HuH-7.5 (cell line): ENCODE data around the gene VWA8.

Source experiments
- DNase-seq: peaks from one replicate; pipeline ENCODE4 v3.0.0; 2011; ENCODE audit warnings: low spot score

VWA8 gene

DNA sequence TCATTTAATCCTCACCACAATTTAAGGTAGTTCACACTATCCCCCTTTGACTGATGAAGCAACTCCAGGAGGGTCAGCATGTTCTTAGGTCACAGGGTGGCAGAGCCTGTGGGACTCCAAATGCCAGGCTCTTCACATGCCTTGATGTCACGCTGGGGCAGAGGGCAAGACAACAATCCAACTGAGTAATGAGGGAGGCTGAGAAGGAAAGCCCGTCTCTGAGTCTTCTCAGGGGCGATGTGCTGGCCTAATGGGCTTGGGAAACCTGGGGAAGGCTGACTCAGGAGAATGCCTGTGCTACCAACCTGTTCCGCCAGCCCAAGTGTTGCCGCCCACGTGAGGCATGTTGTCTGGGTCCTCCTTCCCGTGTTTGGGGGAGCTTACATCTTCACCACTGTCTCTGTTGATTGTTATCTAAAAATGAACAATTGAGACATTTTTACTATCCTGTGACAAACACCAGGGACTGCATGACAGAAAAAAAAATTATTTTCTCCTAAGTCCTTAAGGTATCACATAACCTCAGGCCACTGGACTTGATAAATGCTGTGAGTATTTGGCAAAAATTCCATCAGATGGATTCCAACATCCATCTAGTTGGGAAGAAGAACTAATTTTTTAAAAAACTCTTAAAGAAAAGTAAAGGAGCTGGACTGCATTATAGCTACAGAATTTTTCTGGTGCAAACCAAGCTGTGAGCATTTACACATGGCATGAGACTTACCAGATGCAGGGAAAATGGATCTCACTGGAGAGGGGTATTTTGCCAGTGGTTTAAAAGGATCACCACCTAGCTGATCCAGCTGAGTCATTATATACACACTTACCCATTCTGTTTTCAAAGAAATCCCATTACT, 346.0 kb downstream of the VWA8 start:
- no peak for DNase-seq

DNA sequence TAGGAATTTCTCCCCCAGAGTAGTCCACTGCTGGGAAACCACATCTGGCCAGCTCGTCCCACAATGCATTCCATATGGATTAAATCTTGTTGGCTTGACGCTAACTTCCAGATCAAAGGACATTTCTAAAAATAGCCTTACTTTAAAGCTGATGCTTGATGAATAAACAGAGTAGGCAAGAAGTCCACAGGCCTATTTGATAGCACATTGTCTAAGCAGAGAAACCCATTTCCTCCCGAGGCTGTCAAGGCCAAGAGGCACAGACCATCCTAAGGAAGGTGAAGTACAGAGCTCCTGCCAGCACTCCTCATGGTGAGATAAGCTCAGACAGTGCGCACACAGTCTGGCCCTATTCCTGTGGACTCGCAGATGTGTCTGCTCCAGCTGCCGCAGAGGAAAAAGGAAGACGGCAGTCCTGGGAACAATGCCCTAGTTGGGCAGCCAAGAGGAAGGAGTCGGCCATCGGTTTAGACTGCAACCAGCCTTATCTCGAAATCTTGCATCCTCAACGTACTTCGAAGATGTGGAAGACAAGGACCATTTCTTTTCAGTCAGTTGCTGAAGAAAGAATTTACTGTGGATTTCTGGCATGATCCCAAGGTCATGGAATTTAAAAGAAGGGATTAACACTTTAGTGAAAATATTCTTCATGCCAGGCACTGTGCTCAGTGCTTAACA, 346.8 kb downstream of the VWA8 start:
- DNase-seq: no peak

DNA sequence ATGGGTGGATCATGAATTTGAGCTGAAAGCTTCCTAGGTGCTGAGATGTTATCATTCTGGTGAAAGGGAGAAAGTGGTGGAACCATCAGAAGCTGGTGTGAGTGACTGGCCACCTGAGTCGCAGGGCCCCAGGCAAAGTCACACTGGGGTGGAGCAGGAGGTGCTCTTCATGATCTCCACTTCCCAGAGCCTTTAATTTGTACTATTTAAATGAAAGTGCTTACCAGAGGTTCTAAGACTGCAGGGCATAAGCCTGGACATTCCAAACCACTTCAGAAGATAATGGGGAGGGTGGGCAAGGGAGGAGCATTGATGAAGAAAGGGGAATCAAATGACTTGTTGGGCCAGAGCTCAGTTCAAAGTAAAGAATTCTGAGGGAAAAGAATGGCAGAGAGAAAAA, 347.4 kb downstream of the VWA8 start:
- DNase-seq: no peak

DNA sequence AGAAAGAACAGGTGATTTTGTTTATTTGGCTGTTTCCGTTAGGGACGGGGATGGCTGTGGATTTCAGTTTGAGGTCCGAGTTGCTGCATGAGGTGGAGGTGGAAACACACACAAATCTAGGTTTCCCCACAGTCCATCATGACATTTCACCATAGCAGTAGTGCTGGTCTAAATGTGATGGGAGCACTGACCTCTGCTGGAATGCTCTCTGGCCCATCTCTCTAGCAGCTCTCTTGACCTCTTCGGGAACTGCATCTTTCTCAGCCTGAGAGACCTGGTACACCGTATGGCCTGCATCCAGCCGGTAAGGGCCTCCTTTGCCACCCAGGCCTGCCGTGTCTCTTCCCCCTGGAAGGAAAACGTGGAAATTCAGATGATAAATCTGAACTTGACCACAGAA, 349.5 kb downstream of the VWA8 start:
- DNase-seq: no peak

DNA sequence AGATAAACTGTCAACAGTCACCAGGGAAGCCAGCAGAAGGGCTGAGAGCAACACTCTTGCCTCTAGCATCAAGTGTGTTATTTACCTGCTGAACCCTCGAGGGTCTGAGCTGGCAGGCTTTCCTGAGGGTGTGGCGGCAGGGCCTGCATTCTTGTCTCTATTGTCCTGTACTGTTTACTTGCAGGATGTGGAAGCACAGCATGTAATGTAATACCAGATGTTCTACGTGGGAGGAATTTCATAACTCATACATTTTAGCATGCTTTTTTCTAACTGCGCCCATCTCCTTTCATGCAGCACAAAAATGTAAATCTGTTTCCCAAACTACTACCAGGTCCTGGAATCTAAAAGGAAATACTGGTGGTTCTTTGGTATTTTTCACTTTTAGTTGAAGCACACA, 350.5 kb downstream of the VWA8 start:
- no peak for DNase-seq

DNA sequence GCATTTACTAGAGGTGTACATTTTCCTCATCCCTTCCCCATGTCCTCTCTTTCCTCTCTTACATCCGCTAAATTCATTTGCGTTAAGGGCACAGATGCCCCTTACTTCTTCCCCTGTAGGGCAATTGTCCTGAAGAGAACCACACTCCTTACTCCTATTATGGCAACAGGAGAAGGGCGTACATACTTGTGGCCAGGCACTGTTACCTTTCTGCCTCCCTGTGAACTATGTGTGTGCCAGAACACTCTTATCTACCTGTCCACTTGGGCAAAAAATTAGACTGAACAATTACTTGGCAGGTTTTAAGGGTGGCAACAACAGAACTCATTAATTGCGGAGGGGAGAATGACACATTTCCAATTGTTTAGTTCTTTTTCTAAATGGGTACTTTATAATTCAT, 351.1 kb downstream of the VWA8 start:
- no peak for DNase-seq

DNA sequence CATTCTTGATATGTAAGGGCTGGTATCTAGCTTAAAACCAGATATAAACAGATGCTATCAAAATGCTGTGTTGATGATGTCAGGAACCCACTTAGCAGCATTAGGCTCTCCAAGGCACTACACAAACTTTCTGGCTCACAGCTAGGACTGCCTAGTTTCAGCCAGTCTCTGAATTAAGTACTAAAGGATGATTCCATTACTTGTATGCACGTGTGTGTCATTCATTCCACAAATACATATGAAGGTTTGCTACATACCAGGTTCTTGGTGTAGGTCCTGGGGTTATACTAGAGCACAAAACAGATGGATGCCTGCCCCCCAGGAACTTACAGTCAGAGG, 352.1 kb downstream of the VWA8 start:
- no peak for DNase-seq

DNA sequence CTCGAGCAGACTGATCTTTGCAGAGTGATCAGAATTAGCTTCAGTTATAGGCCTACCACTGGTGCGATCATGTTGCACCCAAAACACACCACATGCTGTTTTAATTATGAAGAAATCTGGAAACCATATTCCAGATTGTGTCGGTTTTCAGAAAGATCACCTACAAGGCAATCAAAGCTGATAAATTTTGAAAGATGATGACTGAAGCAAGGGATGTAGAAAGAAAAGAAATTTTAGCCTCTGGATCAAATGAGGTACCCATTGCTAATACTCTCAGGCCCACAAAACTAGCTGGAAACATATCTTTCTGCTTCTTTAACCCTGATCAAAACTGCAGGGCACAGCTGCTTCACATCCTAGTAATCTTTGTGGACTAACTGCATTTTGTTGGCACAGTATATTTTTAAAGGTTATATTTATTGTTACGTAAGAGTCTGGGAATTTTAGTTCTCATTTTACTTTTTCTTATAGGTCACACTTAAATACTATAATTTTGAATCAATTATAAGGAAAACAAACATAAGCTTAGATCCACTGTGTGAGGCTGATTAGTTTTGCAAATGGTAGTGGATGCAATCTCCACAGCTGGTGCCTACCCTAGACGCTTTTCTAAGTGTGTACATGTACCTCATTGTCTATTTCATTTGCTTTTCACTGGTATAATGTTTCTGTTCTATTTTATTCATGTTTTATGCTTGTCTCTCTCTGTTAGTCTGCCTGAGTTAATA, 352.6 kb downstream of the VWA8 start:
- DNase-seq: no peak

DNA sequence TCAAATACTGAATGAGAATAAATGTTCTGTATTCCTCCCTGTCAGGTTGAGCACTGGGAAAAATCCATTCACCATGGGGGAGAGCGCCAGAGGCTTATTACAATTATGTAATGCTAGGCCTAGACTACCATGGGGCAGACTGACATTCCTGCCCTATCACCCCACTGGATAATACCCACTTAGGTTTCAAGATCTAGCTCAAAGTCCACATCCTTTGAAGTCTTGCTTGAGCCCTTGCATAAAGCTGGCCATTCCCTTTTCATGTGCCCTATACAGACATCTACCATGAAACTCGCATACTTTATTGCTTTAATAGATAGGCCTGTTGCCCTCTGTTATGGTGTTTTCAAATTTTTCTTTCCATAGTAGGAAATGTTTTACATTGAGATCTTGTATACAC, 354.3 kb downstream of the VWA8 start:
- DNase-seq: no peak

DNA sequence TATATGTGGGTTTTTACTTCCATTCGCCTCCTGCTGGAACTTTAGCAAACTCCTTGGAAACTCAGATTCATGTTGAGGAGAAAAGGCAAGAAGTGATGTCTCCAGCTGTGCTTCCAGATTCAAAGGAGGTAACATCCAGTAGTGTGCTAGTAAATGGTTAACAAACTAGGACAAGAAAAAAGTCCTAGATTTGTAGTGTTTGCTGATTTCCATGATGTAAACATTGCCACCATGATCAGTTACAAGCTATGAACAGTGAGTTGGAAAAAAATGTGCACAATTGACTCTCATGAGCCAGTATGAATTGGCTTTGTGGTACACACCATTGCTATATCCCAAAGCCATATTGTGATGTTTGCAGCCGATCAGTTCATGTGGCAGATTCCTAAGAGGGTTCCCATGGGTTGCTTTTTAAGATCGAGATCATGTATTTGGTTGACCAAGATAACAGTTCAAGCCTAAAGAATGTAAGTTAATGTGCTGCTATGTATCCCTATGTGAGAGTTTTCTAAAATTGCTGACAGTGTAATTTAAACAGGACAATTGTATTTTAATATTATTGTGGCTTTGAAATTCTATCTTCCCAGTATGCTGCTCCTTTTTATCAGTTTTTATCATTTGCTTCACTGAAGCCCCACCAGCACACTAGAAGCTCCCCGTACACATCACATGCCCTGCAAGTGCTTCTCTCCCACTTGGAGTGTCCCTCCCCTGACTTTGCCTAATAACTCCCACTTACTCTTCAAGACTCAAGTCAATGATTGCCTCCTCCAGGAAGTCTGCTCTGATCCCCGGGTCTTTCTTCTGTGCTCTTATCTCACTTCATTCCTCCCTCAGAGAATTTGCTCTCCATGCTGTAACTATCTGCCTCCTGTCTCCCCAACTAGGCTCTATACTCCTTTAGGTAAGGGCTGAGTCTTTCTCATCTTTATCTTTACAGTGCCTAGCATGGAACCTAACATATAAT, 355.3 kb downstream of the VWA8 start:
- DNase-seq: no peak

DNA sequence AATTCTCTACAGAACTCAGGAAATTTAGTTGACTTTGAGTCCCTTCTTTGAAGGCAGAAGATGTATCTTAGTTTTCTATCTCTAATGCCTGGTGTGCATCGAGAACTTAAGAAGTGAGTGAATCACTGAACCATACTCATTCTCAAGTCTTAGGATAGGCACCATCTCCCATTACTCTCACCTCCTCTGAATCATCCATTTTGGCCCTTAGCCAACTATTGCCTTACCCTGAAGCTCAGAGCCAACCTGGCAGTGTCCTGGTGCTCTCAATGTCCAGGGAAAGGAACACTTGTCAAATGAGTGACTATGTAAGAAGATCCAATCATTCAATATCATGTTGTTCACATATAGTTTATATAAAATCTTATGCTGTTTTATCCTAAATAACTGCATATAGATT, 357.0 kb downstream of the VWA8 start:
- DNase-seq: no peak

DNA sequence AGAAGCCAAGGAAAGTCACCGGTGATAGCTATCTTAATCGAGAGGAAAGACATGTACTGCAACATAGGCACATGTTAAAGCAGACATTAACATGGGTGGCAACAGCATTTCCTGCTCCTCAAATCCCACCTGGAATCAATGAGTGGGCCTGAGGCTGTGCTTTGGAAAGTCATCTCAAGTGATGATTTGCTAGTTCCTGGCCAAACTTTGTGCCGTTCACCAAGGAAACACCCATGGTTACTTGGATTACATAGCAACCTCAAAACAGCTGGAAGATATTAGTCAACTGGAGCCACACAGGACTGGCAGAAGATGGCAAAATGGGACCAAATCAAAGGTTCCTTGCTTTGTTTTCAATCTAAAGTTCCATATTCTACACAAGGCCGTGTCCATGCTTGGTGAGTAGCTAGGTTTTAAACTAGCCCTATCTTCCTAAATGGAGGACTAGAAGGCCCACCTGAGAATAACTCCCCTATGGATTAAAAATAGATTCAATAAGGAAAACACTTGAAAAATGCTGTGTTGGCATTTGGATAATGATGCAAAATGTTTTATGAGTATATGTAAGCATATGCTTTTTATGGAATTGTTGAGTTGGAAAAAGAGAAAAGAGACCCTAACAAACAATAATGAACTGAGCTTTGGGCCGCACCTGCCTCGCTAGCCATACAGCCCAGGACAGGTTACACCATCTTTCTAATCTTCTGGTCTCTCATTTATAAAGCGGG, 359.0 kb downstream of the VWA8 start:
- no peak for DNase-seq

DNA sequence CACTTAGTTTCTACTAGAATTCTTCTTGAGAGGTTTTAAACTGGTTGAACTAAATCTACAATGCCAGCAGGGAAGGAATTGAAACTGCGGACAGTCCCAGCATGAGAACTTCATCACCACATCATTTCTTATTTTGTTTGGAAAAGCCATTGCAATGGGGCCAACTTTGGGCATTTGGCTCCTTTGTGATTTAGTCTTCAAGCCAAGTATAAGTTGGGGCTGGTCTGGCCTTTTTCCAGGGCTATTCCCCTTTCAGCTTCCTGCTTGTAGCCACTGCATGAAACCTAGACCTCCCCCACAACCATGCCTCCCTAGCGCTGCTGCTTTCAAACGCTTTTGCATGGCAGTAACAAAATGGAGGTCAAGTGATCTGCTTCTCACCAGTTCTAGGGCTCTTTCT, 361.3 kb downstream of the VWA8 start:
- DNase-seq: no peak

DNA sequence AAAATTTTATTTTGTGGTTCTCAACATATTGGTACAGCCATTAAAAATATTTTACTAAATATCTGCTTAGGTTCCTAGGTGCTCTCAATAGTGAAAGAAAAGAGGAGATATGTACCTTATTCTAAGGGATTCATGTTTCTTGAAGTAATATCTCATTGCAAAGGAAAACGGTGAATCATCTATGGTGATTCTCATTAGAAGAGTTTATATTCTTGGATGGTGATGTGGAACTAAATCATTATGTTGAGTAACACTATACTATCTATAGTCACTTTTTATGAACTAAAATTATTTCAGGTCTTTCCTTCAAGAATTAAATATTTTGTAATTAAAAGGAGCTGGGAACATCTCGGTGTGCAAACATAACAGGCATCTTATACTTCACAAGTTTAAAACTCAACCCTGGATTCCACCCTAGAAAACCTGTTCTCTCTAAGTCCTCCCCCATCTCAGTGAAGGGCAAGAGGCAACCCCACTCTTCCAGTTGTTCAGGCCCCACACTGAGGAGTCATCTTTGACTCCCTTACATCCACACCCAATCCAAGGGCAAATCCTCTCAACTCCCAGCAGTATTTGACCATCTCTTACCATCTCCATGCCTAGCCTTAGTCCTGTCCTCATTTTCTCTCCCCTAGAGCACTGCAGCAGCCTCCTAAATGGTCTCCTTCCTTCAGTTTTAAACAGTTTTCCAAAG, 363.4 kb downstream of the VWA8 start:
- DNase-seq: no peak

DNA sequence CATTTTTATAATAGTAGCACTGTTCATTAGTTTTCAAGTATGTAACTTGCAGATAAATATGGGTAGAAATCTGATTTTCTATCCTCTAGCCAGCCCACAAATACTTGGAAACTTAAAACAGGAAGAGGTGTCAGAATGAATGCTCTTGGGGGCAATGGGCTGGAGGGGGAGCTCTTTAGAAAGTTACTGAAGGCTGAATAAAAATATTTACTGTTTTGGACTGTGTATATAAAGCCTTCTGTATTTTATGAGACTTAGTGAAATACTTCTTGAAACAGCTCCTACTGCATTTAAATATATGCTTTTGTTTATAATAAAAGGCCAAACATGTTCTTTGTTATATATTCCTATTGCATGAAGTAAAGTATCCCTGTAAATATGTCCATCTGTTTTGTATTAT, 364.7 kb downstream of the VWA8 start:
- DNase-seq: no peak

DNA sequence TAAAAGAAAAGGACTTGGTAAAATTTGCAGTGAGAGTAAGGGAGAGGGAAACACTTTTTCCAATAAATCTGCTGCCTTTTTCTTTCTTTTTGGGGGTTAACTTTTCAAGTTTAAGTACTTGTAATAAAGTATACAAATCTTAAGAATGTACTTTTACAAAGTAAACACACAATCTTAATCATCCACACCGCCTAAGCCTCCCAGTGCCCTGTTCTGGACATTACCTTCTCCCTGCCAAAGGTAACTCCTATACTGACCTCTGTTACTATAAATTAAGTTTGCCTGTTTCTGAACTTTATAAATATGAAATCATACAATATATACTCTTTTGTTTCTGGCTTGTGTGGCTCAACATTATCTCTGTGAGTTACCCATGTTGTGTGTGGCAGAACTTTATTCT, 365.6 kb downstream of the VWA8 start:
- DNase-seq: no peak

DNA sequence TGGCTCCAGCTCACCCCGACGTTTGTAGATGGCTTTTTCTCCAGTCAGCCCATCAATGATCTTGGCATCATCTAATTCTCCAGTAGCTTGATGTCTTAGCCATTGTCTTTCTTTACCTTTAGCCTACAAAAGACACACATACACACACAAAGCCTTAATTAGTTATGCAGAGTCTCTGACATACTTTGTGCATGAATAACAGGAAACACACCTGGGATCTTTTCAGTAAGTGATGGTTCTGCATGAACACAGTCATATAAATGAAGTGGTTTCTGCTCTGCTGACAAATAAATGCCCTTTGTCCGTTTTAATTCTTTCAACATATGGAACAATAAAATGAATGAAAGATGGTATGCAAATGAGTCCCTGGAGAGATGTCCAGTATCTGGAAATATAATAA, 370.3 kb downstream of the VWA8 start:
- no peak for DNase-seq

DNA sequence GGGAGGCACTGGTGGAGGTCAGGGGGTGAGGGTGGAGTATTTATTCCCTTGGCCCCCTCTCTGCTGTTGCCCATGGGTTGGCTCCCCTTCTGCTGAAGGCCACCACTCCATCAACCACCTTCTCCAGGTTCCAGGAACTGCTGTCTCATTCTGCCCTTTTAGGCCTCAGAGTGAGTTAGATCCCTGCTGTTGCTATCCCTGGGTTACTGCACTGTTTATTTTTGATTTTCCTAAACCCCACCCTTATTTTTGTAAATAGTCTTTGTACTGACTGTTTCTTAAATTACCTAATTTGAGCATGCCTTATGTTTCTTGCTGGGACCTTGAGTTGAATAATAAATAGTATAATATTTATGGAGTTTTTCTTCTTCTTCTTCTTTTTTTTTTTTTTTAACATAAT, 370.8 kb downstream of the VWA8 start:
- no peak for DNase-seq

DNA sequence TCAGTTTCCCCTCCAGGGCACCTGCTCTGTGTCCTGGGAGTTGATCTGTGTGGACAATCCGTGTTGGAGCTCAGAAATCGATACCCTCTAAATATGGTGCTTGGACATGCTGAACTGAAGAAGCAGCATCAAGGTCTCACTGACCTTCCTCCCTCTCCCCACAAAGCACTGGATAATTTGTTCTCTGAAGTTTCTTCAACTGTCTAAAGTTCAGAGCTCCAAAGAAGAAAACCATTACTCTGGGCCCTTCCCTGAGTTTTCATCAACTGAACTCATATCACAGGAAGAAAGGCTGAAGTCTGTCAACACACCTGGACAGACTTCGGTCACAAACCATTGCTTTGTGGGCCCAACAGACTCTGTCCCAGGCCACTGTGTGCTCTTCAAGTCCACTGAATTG, 371.5 kb downstream of the VWA8 start:
- DNase-seq: no peak

DNA sequence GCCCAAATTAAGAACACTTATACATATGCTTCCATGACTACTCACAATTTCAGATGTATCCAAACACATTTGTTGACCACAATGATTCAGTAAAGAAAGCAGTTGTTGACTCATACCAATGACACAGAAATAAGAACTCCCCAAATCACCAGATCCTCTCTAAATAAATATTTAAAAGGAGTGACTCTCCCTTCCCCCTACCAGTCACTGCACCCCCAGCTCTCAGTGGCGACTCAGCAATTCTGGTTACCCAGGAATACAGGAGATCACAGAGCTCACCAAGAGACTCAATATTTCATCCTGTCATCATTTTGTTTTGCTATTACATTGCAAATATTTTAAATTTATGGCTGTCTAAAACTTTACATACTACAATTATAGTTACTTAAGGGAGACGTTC, 372.0 kb downstream of the VWA8 start:
- DNase-seq: no peak

DNA sequence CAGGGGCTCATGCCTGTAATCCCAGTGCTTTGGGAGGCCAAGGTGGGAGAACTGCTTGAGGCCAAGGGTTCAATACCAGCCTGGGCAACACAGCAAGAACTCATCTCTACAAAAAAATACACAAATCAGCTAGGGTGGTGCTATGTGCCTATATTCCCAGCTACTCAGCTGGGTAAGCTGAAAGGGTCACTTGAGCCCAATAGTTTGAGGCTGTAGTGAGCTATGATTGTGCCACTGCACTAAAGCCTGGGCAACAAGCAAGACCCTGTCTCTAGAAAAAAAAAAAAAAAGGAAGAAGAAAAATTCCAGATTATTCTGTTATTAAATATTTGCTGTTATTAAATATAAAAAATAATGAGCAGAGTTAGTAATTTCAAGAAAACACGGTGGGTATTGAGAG, 372.5 kb downstream of the VWA8 start:
- no peak for DNase-seq
